SK-N-MC (cell line): Measurements from ENCODE around the gene MRPL55.

ENCODE experiments used
- DNase-seq: peaks from one replicate; pipeline ENCODE4 v3.0.0-alpha.2; 2011; ENCODE audit warnings: low read depth, low spot score
- H3K27ac ChIP-seq: fragments of 200-600 bp; sonication (generic); 2 replicates; pipeline ENCODE4 v1.5.1; 2016; ENCODE audit warnings: mixed run types
- H3K36me3 ChIP-seq: fragments of 200-600 bp; sonication (generic); 2 replicates; pipeline ENCODE4 v1.6.1; 2017; ENCODE audit warnings: antibody characterized with exemption, low read length, mixed read lengths; ENCODE audit not compliant: insufficient read depth
- H3K4me3 ChIP-seq: fragments of 200-600 bp; sonication (generic); 2 replicates; pipeline ENCODE4 v1.5.1; 2016
- H3K9ac ChIP-seq: fragments of 200-600 bp; sonication (generic); 2 replicates; pipeline ENCODE4 v1.8.0; 2017; ENCODE audit warnings: mixed run types, mixed read lengths; ENCODE audit not compliant: insufficient read length
- H3K9me3 ChIP-seq: fragments of 200-600 bp; sonication (generic); 2 replicates; pipeline ENCODE4 v1.6.1; 2017; ENCODE audit warnings: low read depth, mild to moderate bottlenecking, antibody characterized with exemption, low read length, moderate library complexity, mixed read lengths
- EZH2 ChIP-seq: fragments of 200-600 bp; sonication (generic); IDR thresholded peaks from one replicate; pipeline ENCODE4 v1.6.1; 2017; ENCODE audit warnings: antibody characterized with exemption
- FOXP2 ChIP-seq: optimal IDR thresholded peaks from 2 replicates; pipeline ENCODE3; 2011; ENCODE audit warnings: mild to moderate bottlenecking, moderate library complexity; ENCODE audit not compliant: insufficient read depth; ENCODE audit errors: extremely low read length, control extremely low read depth
- POLR2AphosphoS5 ChIP-seq: IDR thresholded peaks from 2 replicates; pipeline ENCODE4 v1.6.1; 2012; ENCODE audit warnings: mild to moderate bottlenecking, low read depth, low read length, borderline replicate concordance

MRPL55 gene

GRCh38 chr1:228109073-228109961 lies at the start of gene MRPL55:
MRPL55 (minus strand) TSS chr1:228109299; CDS start chr1:228108260, 1,039 bp downstream.
- no peak within 1 kb of the TSS for H3K27ac ChIP-seq

GRCh38 chr1:228158151-228159007 lies 49.3 kb upstream of the MRPL55 start:
- Histone ChIP-seq H3K9me3 (no peaks in the 10 kb centered on the region), H3K36me3 (no peaks in the 10 kb centered on the region), H3K4me3 (no peak overlapping the region), H3K27ac (no peak overlapping the region), H3K9ac (no peak overlapping the region)
- no peak for TF ChIP-seq POLR2AphosphoS5
- TF ChIP-seq FOXP2: no peak
- no peak for TF ChIP-seq EZH2
- no peak for DNase-seq

More at GRCh38 chr1:228109073-228109961, at the start of gene MRPL55:
- Histone ChIP-seq H3K9ac (peak within 1 kb of the TSS; percentile 95), H3K4me3 (peak within 1 kb of the TSS; percentile 96), H3K9me3 (no peaks in the 10 kb centered on the region), H3K36me3 (peaks cover 11% of the 10 kb centered on the region; the same call in 1 of the 2 replicates)
- TF ChIP-seq EZH2: no peak
- TF ChIP-seq POLR2AphosphoS5: peak; percentile 95
- peak; percentile 73 for DNase-seq

- TF ChIP-seq EZH2: no peak
- TF ChIP-seq FOXP2: no peak
- no peak for TF ChIP-seq POLR2AphosphoS5
- H3K4me3 ChIP-seq: no peak overlapping the region
- DNase-seq: no peak
- H3K9ac ChIP-seq: no peak overlapping the region
- no peaks in the 10 kb centered on the region for H3K9me3 ChIP-seq
- no peaks in the 10 kb centered on the region for H3K36me3 ChIP-seq
- H3K27ac ChIP-seq: no peak overlapping the region
Observed at GRCh38 chr1:228157729-228158126, 48.6 kb upstream of the MRPL55 start.

- TF ChIP-seq EZH2: no peak
- TF ChIP-seq FOXP2: no peak
- no peak for TF ChIP-seq POLR2AphosphoS5
- Histone ChIP-seq H3K9ac (no peak overlapping the region), H3K27ac (no peak overlapping the region)
Observed at GRCh38 chr1:228156941-228157728, 48.0 kb upstream of the MRPL55 start.

GRCh38 chr1:228156515-228156881 lies 47.4 kb upstream of the MRPL55 start:
- no peak overlapping the region for H3K27ac ChIP-seq
- H3K9me3 ChIP-seq: no peaks in the 10 kb centered on the region
- H3K4me3 ChIP-seq: no peak overlapping the region
- no peaks in the 10 kb centered on the region for H3K36me3 ChIP-seq
- DNase-seq: no peak
- no peak overlapping the region for H3K9ac ChIP-seq
- TF ChIP-seq FOXP2 (no peak), POLR2AphosphoS5 (no peak), EZH2 (no peak)

More at GRCh38 chr1:228156941-228157728, 48.0 kb upstream of the MRPL55 start:
- DNase-seq: no peak
- Histone ChIP-seq H3K4me3 (no peak overlapping the region), H3K36me3 (no peaks in the 10 kb centered on the region), H3K9me3 (no peaks in the 10 kb centered on the region)

GRCh38 chr1:228155596-228156514 lies 46.8 kb upstream of the MRPL55 start:
- no peak overlapping the region for H3K4me3 ChIP-seq
- no peak overlapping the region for H3K9ac ChIP-seq
- TF ChIP-seq FOXP2: no peak
- no peak for TF ChIP-seq POLR2AphosphoS5
- TF ChIP-seq EZH2: no peak
- H3K27ac ChIP-seq: no peak overlapping the region
- H3K36me3 ChIP-seq: no peaks in the 10 kb centered on the region
- no peaks in the 10 kb centered on the region for H3K9me3 ChIP-seq
- no peak for DNase-seq
